ENCODE results near the gene ZGPAT. TPM values are rescaled to one million over a fixed set of nuclear protein-coding genes. Genes with fewer than 3 reads are reported as not detected.
"Not testable (repeated sequence)": the region's sequence is repeated elsewhere in the genome, so short reads cannot be mapped to it uniquely, and the experiment has no call there.

Gene ZGPAT, protein sequence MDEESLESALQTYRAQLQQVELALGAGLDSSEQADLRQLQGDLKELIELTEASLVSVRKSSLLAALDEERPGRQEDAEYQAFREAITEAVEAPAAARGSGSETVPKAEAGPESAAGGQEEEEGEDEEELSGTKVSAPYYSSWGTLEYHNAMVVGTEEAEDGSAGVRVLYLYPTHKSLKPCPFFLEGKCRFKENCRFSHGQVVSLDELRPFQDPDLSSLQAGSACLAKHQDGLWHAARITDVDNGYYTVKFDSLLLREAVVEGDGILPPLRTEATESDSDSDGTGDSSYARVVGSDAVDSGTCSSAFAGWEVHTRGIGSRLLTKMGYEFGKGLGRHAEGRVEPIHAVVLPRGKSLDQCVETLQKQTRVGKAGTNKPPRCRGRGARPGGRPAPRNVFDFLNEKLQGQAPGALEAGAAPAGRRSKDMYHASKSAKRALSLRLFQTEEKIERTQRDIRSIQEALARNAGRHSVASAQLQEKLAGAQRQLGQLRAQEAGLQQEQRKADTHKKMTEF
- 11.8 and 15.8 TPM in 2 replicates for total RNA-seq (ENCODE audit: low replicate concordance)

DNA sequence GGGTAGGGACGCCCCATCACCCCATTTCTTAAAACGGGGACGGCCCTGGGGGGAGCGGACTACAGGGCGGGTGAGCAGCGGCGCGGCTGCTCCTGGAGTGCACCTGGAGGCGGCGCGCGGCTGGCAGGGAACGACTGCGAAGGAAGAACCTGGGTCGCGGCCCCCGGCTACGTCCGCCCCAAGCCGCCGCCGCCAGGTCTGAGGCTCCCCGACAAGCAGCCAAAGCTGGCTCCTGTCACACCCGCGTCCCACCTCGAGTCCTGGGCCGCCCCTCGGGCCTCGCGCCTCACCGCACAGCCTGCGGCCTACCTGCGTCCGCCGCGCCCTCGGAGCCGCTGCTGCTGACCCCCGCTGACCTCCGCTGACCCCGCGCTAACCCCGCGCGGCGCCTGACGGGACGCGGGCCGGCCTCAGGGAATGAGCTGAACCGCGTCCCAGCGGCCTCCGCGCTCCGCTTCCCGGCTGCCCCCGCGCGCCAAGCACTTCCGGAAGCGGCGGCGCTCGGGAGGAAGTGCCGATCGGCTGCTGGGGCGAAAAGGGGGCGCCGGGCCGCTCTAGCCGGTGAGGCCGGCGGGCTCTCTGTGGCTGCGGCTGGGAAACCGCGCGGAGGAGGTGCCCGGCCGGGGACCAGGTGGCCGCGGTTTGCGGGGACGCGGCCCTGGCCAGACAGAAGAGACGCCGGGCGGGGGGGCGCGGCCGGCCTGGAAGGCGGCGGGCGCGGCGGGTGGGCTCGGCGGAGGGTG lies at the start of gene ZGPAT, which contains the start of gene ARFRP1:
Gene ZGPAT (plus strand): TSS at position 482 of the 743 bp plus-strand sequence. CDS start 542 bp downstream, outside the sequence.
Gene ARFRP1 (minus strand): TSS at position 419 of the 743 bp plus-strand sequence. CDS start 885 bp downstream, outside the sequence.
- peak; percentile 68 for DNase-seq (ENCODE audit: low read depth)
- TF ChIP-seq, protein P1, sequence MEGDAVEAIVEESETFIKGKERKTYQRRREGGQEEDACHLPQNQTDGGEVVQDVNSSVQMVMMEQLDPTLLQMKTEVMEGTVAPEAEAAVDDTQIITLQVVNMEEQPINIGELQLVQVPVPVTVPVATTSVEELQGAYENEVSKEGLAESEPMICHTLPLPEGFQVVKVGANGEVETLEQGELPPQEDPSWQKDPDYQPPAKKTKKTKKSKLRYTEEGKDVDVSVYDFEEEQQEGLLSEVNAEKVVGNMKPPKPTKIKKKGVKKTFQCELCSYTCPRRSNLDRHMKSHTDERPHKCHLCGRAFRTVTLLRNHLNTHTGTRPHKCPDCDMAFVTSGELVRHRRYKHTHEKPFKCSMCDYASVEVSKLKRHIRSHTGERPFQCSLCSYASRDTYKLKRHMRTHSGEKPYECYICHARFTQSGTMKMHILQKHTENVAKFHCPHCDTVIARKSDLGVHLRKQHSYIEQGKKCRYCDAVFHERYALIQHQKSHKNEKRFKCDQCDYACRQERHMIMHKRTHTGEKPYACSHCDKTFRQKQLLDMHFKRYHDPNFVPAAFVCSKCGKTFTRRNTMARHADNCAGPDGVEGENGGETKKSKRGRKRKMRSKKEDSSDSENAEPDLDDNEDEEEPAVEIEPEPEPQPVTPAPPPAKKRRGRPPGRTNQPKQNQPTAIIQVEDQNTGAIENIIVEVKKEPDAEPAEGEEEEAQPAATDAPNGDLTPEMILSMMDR (IDR thresholded peaks at IDR 0.05; ENCODE audit: insufficient read depth, low read length): no peak
- peak within 1 kb of the TSS; percentile 84 for H3K4me3 ChIP-seq (ENCODE audit: low read depth, low read length)

- peak; percentile 57 for DNase-seq (ENCODE audit: low read depth)
- H3K4me3 ChIP-seq (ENCODE audit: low read depth, low read length): peak overlapping the region; percentile 87
- TF ChIP-seq, protein P1 (IDR thresholded peaks at IDR 0.05; ENCODE audit: insufficient read depth, low read length): no peak
These were observed 49.1 kb upstream of the ZGPAT start for GRCh38 chr20:63658749-63659187.

GRCh38 chr20:63659370-63659769 lies 48.5 kb upstream of the ZGPAT start:
- no peak for DNase-seq (ENCODE audit: low read depth)
- peak overlapping the region; percentile 87 for H3K4me3 ChIP-seq (ENCODE audit: low read depth, low read length)
- TF ChIP-seq, protein P1 (IDR thresholded peaks at IDR 0.05; ENCODE audit: insufficient read depth, low read length): no peak

GRCh38 chr20:63660174-63660573 lies 47.7 kb upstream of the ZGPAT start:
- H3K4me3 ChIP-seq (ENCODE audit: low read depth, low read length); DNase-seq (ENCODE audit: low read depth): not testable (repeated sequence)

DNA sequence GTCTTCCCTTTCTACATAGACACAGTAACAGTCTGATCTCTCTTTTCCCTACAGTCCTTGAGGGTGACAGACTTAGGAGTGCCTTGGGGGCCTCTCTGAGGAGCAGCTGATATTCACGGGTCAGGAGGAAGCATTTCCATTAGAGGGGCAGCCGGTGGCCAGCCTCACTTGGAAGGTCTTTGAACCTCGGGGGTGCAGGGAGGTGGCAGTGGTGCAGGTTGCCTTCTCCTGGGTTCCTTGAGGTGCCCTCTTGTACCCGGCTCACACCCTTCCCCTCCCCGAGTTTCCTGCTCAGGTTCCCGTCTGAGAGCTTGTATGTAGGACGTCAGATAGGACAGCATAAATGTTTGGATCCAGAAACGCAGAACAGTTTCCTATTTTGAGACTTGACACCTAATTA lies 47.2 kb upstream of the ZGPAT start:
- H3K4me3 ChIP-seq (ENCODE audit: low read depth, low read length): no peak overlapping the region
- TF ChIP-seq, protein P1 (IDR thresholded peaks at IDR 0.05; ENCODE audit: insufficient read depth, low read length): no peak
- DNase-seq (ENCODE audit: low read depth): no peak

DNA sequence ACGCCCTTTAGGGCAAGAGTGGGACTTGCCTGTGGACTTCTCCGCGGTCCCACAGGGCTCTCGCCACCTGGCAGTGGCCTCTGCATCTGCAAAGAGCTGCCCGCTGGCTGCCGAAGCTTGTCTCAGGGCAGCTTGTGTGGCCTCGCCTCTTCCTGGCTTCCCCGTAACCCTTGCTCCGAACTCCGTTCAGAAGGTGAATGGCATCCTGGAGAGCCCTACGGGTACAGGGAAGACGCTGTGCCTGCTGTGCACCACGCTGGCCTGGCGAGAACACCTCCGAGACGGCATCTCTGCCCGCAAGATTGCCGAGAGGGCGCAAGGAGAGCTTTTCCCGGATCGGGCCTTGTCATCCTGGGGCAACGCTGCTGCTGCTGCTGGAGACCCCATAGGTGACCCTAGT lies 46.7 kb upstream of the ZGPAT start:
- DNase-seq (ENCODE audit: low read depth): no peak
- TF ChIP-seq, protein P1 (IDR thresholded peaks at IDR 0.05; ENCODE audit: insufficient read depth, low read length): no peak
- no peak overlapping the region for H3K4me3 ChIP-seq (ENCODE audit: low read depth, low read length)
